T47D (cell line): ENCODE measurements around the gene PDE1A.

Experiments used
- DNase-seq, 2 experiments: peaks; one replicate each; pipeline versions ENCODE4 v3.0.0 to v3.0.0-alpha.2; 2011 to 2012; ENCODE audit warnings: low read depth in 1 of 2, low spot score in 1 of 2
- JUND ChIP-seq: IDR thresholded peaks from 2 replicates; pipeline ENCODE4 v1.6.1; 2012; ENCODE audit warnings: low read depth
- in situ Hi-C: cut with HindIII; loops from 2 replicates; pipeline ENCODE4 v1.10.0; 2016; ENCODE audit warnings: low sequenced_read_pairs, low pct_unique_long_range_greater_than_20kb

The PDE1A gene

GRCh38 chr2:182098648-182099047 lies 328.2 kb downstream of the PDE1A start:
- no peak for DNase-seq
- in situ Hi-C loops = no loop called here
- TF ChIP-seq JUND = no peak

- no peak for TF ChIP-seq JUND
- DNase-seq = no peak
- in situ Hi-C loops = no loop called here
Measured at GRCh38 chr2:182097571-182098164, 329.2 kb downstream of the PDE1A start.

- in situ Hi-C loops = no loop called here
- no peak for TF ChIP-seq JUND
- DNase-seq = no peak
Measured at GRCh38 chr2:182090486-182090885, 336.4 kb downstream of the PDE1A start.
